ENCODE measurements around the gene EPN2.

DNA sequence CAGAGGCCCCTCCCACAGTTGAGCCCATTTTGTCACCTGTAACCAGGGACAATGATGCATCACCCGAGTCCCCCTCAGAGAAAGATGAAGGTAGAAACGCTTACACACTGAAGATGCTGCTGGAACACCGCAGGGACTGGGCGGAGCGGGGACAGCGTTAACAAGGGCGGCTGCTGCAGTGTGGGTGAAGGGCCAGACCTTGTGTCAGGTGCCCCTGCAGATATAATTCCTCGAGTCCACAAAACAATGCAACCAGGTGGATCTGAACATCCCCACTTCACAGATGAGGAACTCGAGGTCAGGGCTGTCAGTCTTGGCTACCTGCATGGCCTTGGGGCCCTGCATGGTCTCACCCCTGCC, 134.8 kb downstream of the EPN2 start:
- TF ChIP-seq, protein P1, sequence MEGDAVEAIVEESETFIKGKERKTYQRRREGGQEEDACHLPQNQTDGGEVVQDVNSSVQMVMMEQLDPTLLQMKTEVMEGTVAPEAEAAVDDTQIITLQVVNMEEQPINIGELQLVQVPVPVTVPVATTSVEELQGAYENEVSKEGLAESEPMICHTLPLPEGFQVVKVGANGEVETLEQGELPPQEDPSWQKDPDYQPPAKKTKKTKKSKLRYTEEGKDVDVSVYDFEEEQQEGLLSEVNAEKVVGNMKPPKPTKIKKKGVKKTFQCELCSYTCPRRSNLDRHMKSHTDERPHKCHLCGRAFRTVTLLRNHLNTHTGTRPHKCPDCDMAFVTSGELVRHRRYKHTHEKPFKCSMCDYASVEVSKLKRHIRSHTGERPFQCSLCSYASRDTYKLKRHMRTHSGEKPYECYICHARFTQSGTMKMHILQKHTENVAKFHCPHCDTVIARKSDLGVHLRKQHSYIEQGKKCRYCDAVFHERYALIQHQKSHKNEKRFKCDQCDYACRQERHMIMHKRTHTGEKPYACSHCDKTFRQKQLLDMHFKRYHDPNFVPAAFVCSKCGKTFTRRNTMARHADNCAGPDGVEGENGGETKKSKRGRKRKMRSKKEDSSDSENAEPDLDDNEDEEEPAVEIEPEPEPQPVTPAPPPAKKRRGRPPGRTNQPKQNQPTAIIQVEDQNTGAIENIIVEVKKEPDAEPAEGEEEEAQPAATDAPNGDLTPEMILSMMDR (IDR thresholded peaks at IDR 0.05) = no peak
- TF ChIP-seq POLR2A (IDR thresholded peaks at IDR 0.05) = no peak

All from testis (tissue), 2 donors.